GM21423 (cell line): ENCODE data around the gene C1orf167.

Source experiments
- ATAC-seq: cut with Tn5 transposase; IDR thresholded peaks from one replicate; pipeline ENCODE4 v1.9.1; 2021; ENCODE audit warnings: mild to moderate bottlenecking, moderate library complexity; ENCODE audit not compliant: unreplicated experiment

Gene C1orf167

GRCh38 chr1:11828511-11828910 is 66.5 kb downstream of the C1orf167 start:
- no peak for ATAC-seq

- ATAC-seq = no peak
Measured at GRCh38 chr1:11831945-11832725, 70.1 kb downstream of the C1orf167 start.

- no peak for ATAC-seq
Measured at GRCh38 chr1:11833497-11833896, 71.5 kb downstream of the C1orf167 start.

- no peak for ATAC-seq
Measured at GRCh38 chr1:11833900-11834299, 71.9 kb downstream of the C1orf167 start.

- ATAC-seq = no peak
Measured at GRCh38 chr1:11835441-11836225, 73.6 kb downstream of the C1orf167 start.

- ATAC-seq = no peak
Measured at GRCh38 chr1:11836955-11837766, 75.2 kb downstream of the C1orf167 start.

GRCh38 chr1:11837767-11838348 is 75.9 kb downstream of the C1orf167 start:
- ATAC-seq = no peak

GRCh38 chr1:11838349-11839272 is 76.6 kb downstream of the C1orf167 start:
- no peak for ATAC-seq
